HG02588 (cell line): ENCODE results near the gene CASP4.
"Not testable (repeated sequence)": the region's sequence is repeated elsewhere in the genome, so short reads cannot be mapped to it uniquely, and the experiment has no call there.

Experiments
- ATAC-seq: cut with Tn5 transposase; IDR thresholded peaks from one replicate; pipeline ENCODE4 v1.9.1; 2021; ENCODE audit warnings: mild to moderate bottlenecking, moderate library complexity; ENCODE audit not compliant: unreplicated experiment

The CASP4 gene

GRCh38 chr11:104968355-104968855 is at the start of gene CASP4:
TSS of gene CASP4 (minus strand) at chr11:104968574. CDS start at chr11:104968525, 49 bp downstream.
- ATAC-seq = peak; percentile 87

- ATAC-seq = no peak
Measured at GRCh38 chr11:105007463-105007862, 39.1 kb upstream of the CASP4 start.

- ATAC-seq = no peak
Measured at GRCh38 chr11:105005451-105005845, 37.1 kb upstream of the CASP4 start.

GRCh38 chr11:105004021-105004420 is 35.6 kb upstream of the CASP4 start:
- ATAC-seq = no peak

GRCh38 chr11:105003151-105003550 is 34.8 kb upstream of the CASP4 start:
- no peak for ATAC-seq

- ATAC-seq = peak; percentile 75
Measured at GRCh38 chr11:105000797-105001196, 32.4 kb upstream of the CASP4 start.

- ATAC-seq = no peak
Measured at GRCh38 chr11:105000167-105000566, 31.8 kb upstream of the CASP4 start.

GRCh38 chr11:104999721-105000120 is 31.3 kb upstream of the CASP4 start:
- no peak for ATAC-seq

GRCh38 chr11:104997288-104997687 is 28.9 kb upstream of the CASP4 start:
- ATAC-seq = no peak

- ATAC-seq = no peak
Measured at GRCh38 chr11:104995001-104995408, 26.6 kb upstream of the CASP4 start.

GRCh38 chr11:104992781-104993180 is 24.4 kb upstream of the CASP4 start:
- no peak for ATAC-seq

GRCh38 chr11:104991994-104992393 is 23.6 kb upstream of the CASP4 start:
- ATAC-seq = no peak

- ATAC-seq = no peak
Measured at GRCh38 chr11:104984808-104985207, 16.4 kb upstream of the CASP4 start.

- no peak for ATAC-seq
Measured at GRCh38 chr11:104979839-104980238, 11.5 kb upstream of the CASP4 start.

- no peak for ATAC-seq
Measured at GRCh38 chr11:104973616-104974015, 5.2 kb upstream of the CASP4 start.

- ATAC-seq = not testable (repeated sequence)
Measured at GRCh38 chr11:104972924-104973323, 4.5 kb upstream of the CASP4 start.

- ATAC-seq = no peak
Measured at GRCh38 chr11:104970756-104971155, 2.4 kb upstream of the CASP4 start.

- ATAC-seq = no peak
Measured at GRCh38 chr11:104968856-104969776, 742 bp upstream of the CASP4 start.

GRCh38 chr11:104967534-104968354 is 630 bp downstream of the CASP4 start:
- ATAC-seq = peak; percentile 29

GRCh38 chr11:104965735-104966134 is 2.6 kb downstream of the CASP4 start:
- ATAC-seq = no peak

- ATAC-seq = no peak
Measured at GRCh38 chr11:104964247-104964646, 4.1 kb downstream of the CASP4 start.

GRCh38 chr11:104962852-104963251 is 5.5 kb downstream of the CASP4 start:
- no peak for ATAC-seq
